ENCODE measurements around the gene ZNF594.
A peak's percentile ranks its signal among the peaks of the same experiment; 100 is the strongest.
"Not testable (repeated sequence)": the region's sequence is repeated elsewhere in the genome, so short reads cannot be mapped to it uniquely, and the experiment has no call there.

Gene ZNF594

DNA sequence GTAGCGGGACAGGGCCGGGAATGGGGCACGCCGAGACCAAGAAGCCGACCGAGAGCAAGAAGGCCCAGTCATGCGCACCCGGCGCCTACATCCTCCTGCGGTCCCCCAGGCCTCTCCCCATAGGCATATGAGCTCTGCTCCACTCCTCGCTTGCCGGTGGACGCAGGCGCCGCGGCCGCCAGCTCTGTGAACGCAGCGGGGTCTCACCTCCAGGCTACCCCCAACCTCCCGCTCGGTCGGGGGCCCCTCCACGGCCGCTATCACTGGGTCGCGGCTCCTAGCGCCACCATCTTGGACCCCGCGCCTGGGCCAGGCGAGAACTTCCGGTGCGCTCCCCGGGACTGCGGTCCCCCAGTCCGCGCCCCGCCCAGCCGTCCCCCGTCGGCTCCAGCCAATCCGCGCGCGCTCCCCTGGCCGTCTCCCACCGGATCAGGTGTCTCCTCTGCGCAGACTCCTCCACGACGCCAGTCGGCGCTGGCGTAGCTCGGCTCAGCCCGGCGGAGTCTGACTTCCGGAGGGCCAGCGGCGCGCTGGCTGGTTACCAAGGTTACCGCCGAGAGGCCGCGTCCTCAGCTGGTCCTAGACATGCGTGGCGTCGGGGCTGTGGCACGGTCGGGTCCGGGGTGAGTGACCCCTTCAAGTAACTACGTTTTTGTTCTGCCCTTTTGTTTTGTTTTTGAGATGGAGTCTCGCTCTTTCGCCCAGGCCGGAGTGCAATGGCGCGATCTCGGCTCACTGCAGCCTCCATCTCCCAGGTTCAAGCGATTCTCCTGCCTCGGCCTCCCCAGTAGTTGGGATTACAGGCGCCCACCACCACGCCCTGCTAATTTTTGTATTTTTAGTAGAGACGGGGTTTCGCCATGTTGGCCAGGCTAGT, at the start of gene ZNF594:
ZNF594 (minus strand) TSS at position 328 of the 877 bp plus-strand sequence. CDS start 7,612 bp downstream, outside the sequence.
- peak; percentile 96 for DNase-seq

DNA sequence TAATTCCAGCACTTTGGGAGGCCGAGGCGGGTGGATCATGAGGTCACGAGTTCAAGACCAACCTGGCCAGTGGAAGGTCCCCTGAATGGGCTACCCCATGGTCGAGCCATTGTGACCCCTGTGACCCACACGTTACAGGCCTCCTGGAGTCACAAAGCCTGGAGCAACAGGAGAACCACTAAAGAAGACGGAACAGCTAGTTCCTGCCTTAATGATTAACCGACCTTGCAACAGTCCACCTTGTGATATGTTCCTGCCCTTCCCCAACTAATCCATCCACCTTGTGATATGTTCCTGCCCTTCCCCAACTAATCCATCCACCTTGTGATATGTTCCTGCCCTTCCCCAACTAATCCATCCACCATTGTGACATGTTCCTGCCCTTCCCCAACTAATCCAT, 48.1 kb upstream of the ZNF594 start:
- DNase-seq, result not testable (repeated sequence)

DNA sequence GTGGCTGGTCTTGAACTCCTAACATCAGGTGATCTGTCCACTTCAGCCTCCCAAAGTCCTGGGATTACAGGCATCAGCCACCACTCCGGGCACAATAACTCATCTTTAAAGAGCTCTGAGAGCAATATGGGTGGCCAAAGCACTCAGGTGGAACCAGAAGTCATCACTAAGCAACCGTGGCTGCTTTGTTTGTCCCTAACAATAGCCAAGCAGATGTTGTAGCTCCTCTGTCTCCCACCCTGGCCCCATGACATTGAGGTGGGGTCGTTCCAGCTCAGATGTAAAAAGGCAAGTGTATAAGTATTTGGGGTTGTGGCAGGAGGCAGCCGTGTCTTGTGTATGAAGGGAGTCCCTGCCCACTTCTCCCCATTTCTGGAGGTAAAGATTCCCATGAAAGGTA, 46.7 kb upstream of the ZNF594 start:
- peak; percentile 34 for DNase-seq

DNA sequence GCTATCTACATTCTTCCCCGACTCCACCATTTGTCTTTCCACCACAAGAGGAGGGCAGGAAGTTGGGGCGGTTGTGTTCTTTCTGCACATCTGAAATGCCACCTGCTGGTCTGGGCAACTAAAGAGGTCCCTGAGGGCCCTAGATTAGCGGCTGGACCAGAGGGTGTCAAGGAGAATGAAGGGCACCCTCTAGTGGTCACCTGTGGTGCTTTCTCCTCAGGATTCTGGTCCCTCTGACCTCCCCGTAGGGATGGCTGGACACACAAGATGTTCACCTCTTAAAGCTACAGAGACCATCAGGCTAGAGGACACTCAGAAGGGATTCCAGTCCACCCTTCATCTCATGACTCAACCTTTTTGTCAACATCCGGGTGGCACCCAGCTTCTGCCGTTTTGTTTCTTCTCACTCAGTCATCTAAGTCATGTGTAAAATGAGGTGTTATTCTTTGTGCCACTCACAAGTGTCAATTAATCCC, 45.9 kb upstream of the ZNF594 start:
- DNase-seq, result peak; percentile 66

DNA sequence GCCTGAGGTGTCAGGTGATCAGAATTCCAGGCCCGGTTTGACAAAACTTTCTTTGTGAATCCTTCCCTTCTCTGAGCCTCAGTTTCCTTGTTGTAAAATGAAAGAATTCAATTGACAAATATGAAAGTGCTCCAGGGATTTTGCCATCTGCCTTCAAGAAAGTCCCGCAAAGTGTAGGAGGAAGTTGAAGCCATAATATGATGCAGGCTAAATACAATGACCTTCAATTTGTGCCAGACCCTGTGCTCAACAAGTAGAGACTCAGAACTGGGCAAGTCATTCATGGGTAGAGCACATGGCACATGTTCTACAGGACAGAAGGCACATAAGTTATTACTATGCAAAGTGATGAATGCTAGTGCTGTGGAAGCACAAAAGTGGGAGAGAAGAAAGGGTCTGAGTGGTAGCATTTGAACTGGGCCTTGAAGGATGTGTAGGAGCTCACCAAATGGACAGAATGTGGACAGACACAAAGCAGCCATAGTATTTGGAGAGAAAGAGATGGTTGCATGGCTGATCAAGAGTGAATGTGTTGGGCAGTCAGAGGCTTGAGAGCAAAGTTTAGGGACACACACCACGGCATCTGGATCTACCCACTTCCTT, 45.4 kb upstream of the ZNF594 start:
- DNase-seq, result no peak

DNA sequence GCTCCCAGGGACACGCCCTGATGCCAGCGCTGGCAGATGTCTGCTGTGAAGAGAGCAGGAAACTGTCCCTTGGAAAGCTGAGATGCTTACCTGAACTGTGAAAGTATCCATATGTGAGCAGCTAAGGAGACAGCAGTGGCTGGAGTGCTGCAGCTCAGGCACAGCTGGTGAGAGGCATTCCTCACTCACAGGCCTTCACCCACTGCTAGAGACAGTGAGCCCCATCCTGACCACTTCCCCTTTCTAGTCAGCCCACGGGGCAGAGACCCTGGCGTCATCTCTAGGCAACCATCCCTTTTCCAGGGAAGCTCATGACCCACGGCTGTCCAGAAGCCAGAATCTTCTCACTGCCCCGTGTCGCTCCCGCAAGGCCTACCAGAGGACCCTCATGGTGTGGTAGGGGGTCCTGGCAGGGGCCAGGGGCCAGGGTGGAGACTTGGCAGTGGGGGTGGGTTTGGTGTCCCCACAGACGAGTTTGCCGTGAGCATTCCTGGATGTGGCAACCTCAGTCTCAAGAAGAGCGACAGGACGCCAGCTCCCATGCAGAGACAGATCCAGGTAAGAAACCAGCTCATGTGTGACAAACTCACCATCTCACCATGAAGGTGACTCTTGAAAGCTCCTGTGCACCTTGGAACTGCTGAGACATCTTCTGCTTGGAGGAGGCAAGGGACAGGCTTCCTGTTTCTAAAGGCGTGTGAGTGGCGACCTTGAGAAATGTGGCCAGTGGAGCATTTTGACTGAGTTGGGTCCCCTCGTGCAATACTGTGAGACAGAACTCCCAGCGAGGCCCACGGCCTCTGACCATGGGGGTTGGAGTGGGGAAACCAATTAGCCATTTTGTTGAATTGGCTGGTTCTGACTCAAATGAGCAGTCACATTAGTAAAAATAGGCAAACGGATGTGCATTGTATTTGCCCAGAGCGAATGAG, 43.2 kb upstream of the ZNF594 start, which contains the start of gene SCIMP:
SCIMP (minus strand) TSS at position 216 of the 932 bp plus-strand sequence; CDS start at position 111, 105 bp downstream.
- peak; percentile 65 for DNase-seq

DNA sequence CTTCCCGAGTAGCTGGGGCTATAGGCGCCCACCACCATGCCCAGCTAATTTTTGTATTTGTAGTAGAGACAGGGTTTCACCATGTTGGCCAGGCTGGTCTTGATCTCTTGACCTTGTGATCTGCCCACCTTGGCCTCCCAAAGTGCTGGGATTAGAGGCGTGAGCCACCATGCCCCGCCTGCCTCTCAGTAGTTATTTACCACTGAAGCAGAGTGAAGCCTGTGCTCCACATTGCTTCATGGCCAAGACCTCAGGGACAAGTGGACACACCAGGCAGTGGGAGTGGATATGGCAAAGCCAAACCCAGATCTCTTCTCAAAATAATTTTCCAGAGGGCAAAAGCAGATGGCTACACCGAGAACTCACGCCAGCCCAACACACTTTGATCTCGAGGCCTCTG, 41.8 kb upstream of the ZNF594 start:
- not testable (repeated sequence) for DNase-seq

DNA sequence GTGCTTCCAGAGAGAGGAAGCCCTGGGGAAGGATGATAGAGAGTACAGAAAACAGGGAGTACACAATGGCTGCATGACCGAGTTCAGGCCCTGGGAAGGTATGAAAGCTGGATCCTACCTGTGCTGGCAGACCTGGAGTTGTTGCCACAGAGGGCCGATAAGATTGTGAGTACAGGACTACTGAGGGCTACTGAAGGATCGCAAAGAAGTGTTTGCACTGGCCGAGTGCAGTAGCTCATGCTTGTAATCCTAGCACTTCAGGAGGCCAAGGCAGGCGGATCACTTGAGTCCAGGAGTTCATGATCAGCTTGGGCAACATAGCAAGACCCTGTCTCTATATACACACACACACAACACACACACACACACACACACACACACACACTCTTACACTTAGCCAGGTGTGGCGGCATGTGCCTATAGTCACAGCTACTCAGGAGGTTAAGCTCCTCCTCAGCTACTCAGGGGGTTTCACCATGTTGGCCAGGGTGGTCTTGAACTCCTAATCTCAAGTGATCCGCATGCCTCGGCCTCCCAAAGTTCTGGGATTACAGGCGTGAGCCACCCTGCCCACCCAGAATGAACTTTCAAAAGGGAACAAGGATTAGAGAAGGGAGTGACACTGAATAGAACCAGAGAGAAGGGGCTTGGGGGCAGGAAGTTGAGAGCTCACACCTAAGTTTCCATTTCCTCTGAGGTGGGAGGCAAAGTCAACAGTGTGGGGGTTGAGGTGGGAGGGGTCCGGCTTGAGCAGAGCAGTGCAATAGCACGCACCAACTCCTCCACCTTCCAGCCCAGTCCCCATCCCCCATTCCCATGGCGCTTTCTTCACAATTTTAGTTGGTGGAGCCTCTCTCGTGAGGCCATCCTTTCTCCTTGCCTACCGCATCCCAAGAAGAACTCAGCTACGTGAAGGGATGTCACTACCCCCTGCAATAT, 35.5 kb upstream of the ZNF594 start:
- peak; percentile 50 for DNase-seq

DNA sequence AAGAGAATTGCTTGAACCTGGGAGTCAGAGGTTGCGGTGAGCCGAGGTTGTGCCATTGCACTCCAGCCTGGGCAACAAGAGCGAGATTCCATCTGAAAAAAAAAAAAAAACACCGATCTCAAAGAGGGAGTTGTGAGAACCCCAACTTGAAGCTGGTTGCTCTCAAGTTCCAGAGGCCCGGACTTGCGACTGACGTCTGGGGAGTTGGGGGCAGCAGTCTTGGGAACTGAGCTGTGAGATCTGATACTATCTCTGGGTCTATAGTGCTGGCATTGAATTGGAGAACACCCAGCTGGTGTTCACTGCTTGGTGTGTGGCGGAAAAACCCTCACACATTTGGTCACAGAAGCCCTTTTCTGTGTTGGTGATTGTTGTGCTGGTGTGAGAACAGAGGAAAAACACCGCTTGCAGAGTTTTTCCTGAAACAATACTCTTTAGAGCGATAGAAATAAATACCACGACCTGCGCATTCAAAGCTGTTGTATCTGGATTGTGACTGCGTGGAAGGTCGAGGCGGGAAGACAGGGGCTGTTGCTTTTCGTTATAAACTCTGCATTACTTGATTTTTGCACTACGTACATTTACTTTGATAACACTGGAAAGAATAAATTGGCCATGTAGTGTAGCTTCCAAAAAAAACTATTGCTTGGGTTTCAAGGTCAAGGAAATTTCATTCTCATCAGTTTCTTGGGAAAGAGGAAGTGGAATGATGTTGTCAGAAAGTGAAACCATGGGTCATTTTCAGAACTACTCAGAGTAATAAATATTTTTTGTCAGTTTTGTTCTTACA, 34.2 kb upstream of the ZNF594 start:
- no peak for DNase-seq

DNA sequence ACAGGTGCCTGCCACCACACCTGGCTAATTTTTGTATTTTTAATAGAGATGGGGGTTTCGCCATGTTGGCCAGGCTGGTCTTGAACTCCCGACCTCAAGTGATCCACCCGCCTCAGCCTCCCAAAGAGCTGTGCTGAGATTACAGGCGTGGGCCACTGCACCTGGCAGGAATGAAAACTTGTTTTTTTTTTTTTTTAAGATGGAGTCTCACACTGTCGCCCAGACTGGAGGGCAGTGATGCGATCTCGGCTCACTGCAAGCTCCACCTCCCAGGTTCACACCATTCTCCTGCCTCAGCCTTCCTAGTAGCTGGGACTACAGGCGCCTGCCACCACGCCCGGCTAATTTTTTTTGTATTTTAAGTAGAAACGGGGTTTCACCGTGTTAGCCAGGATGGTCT, 30.2 kb upstream of the ZNF594 start:
- DNase-seq, result not testable (repeated sequence)

DNA sequence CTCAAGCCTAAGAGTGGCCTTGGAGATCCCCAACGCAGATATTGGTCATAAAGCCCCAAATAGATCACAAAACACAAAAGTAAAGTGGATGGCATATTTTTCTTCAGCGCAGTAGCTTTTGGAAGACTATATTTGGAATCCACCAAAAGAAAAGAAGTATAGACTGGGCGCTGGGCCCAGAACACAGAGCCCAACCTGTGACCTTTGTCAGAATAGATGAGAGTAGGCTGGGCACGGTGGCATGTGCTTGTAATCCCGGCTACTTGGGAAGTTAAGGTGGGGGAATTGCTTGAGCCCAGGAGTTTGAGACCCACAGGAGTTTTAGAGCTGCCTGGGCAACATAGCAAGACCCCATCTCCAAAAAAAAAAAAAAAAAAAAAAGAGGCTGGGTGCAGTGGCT, 28.4 kb upstream of the ZNF594 start:
- no peak for DNase-seq

DNA sequence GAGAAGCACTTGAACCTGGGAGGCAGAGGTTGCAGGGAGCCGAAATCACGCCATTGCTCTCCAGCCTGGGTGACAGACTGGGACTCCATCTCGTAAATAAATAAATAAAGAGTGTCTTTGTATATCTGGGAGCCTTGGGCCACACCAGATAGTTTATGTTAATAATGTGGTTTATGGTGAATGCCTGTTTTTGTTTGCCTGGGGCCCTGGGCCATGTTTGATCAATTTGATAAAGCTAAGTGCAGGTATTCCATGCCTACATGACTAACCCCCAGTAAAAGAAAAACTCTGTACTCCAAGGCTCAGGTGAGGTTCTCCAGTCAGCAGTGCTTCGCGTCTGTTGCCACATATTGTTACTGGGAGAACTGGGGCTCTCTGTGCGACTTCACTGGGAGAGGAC, 27.9 kb upstream of the ZNF594 start:
- DNase-seq, result no peak

DNA sequence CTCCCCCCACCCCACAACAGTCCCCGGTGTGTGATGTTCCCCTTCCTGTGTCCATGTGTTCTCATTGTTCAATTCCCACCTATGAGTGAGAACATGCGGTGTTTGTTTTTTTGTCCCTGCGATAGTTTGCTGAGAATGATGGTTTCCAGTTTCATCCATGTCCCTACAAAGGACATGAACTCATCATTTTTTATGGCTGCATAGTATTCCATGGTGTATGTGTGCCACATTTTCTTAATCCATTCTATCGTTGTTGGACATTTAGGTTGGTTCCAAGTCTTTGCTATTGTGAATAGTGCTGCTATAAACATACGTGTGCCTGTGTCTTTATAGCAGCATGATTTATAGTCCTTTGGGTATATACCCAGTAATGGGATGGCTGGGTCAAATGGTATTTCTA, 25.9 kb upstream of the ZNF594 start:
- DNase-seq, result not testable (repeated sequence)

DNA sequence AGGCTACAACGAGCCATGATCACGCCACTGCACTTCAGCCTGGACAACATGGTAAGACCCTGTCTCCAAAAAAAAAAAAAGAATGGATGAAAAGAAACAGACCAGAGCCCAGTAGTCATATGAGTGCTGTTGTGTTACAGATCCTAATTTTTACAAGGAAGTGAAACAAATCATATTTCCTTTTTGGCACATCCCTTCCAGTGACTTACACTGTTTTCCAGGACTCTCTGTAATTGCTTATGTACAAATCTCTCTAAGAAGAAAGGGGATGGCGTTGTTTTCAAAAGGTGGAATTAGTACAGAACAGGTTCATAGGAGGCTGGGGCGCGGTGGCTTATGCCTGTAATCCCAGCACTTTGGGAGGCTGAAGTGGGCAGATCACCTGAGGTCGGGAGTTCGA, 19.8 kb upstream of the ZNF594 start:
- no peak for DNase-seq

DNA sequence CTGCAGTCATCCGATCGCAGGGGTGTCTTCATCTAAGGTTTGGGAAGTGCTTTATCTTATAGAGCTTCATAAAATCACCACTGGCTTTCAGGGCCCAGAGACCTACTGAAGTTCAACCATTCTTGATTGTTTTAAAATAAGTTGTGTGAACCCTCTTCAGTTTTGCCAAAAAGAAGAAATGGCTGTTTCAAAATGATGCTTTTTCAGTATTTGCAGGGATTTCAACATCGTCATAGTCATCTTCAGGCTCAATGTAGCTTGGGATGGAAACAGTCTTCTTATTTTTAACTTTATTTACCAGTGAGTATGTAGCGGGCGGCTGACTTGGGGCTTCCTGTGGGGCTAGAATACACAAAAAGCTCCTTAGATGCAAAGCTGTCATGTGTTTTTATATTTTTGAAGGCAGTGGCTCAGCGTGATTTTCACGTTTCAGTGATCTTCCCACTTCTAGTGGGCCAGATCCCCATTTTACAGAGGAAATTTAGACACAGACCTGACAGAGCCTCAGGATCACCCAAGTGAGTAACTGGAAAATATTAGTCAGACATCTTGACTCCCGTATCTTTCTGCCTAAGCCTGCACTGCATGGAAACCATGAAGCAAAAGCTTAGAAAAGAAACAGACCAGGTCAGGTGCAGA, 19.1 kb upstream of the ZNF594 start:
- no peak for DNase-seq

DNA sequence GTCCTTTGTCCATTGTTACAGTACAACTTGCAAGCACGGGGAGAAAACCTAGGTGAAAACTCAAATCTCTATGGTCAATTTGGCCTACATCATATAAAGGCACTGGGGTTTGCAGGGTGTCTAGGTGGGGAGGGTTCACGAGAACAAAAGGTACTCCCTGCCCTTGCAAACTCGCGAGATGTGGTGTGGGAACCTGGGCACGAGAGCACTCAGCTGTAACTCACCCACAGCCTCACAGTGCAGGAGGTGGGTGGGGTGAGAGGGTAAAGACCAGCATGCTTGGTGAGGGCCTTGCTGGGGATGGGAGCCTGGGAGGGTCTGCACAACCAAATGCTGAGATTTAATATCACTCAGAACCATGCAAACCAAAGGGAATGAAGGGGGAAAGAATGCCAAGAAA, 18.4 kb upstream of the ZNF594 start:
- DNase-seq, result no peak

DNA sequence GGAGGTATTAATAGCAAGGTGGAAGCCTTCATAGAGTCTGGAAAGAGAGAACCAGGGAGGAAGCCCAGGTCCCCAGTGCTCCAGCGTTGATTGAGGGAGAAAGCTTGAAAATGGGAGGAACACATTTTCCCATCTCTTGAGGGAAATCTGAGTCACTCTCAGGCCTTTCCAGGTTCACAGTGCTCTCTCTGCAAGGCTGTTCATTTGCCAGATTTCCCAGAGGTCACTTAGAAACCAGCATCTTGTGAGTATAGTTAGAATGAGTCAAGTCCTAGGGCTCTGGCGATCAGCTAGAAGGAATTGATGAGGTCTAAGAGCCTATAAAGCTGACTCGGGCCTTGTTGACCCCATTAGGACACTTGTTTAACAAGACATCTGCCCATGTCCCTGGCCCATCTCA, 17.7 kb upstream of the ZNF594 start:
- DNase-seq, result no peak

DNA sequence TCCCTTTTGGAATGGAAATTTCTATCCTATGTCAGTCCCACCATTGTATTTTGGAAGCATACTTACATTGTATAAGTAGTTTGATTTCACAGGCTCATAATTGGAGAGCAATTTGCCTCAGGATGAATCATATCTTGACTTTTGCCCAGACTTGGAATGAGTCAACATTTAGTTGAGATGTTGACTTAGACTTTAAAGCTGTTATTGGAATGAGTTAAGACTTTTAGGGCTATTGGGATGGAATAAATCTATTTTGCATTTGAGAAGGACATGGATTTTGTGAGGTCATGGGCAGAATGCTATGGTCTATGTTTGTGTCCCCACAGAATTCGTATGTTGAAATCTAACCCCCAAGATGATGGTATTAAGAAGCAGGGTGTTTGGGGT, 12.2 kb upstream of the ZNF594 start:
- no peak for DNase-seq

DNA sequence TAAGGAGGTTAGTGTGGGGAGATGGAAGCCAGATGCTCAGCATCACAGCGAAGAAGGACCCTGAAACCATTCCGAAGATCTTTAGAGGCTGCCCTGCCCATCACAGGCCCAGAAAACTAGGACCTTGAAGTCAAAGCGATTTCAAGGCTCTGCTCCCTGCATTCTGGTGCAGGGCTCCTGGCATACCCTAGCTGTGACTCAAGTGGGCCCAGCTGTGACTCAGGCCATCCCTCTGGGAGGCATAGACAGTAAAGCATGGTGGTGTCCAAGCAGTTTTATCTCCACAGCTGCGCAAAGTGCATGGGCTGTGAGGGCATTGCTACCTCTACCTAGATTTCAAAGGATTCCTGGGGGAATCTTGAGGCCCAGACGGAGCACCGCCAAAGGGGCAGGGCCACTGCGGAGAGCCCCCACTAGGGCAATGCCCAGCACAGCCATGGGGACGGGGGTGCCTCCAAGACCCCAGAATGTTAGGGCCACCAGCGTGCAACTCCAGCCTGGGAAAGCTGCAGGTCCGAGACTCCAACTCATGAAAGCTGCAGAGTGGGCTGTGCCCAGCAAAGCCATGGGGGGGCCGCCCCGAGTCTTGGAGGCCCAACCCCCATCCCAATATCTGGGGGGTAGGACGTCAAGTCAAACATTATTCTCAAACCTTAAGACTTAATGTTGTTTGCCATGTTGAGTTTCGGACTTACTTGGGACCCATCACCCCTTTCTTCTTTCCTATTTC, 11.7 kb upstream of the ZNF594 start:
- no peak for DNase-seq

DNA sequence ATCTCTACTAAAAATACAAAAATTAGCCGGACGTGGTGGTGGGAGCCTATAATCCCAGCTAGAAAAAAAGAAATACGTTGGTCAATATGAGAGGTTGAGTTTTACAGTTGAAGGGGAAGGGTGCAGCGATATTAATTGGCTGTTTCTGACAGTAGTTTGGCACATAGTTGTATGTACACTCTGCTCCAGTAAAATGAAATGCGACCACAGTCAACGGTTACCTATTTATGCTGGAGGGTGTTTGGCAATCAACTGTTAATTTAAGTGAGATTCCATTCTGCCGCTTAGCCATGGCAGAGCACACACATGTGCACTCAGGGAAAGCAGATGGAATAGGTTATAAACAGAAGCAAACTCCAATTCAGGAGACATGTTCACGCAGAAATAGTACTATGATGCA, 9.3 kb upstream of the ZNF594 start:
- no peak for DNase-seq
